ENCODE measurements around the gene PLXNA2.

DNA sequence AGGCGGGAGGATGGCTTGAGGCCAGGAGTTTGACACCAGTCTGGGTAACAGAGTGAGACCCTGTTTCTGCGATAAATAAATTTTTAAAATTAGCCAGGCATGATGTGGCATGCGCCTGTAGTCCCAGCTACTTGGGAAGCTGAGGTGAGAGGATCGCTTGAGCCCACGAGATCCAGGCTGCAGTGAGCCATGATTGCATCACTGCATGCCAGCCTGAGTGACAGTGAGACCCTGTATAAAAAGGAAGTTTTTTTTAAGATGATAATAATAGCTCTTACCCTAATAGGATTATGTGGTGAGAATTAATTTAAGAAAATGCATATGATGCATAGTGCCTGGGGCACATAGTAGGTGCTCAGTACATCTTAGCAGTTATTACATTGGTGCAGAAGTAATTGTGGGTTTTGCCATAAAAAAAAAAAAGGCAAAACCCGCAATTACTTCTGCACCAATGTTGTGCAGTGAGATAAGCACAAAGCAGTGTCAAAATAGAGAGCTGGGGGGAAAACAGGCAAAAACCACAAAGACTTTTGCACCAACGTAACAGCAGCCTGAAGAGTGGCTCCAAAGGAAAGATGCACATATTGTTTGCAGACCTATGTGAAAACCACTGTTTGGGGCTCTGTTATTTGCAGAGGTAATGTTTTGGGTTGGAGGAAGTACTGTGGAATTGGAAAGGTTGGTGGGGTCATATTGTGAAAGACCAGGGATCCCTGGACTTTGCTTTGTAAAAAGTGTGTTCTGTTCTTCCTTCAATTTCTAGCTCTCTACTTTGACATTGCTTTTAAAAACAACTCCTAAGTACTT, 72.4 kb downstream of the PLXNA2 start:
- TF ChIP-seq EP300 (IDR thresholded peaks at IDR 0.05) (no peak), RAD21 (conservative IDR thresholded peaks at IDR 0.05 in 1 of 2, IDR thresholded peaks at IDR 0.05 in 1 of 2) (no peak), HOXB5 (CRISPR knock-in tag; IDR thresholded peaks at IDR 0.05) (no peak), JUNB (IDR thresholded peaks at IDR 0.05) (no peak), POLR2A (IDR thresholded peaks at IDR 0.05; ENCODE audit: low read length) (no peak), MAZ (IDR thresholded peaks at IDR 0.05; ENCODE audit: borderline replicate concordance, low read depth, low read length) (no peak), POLR2AphosphoS2 (conservative IDR thresholded peaks at IDR 0.05; ENCODE audit: low read length) (no peak), BHLHE40 (IDR thresholded peaks at IDR 0.05; ENCODE audit: low read depth, low read length) (no peak), KDM1A (IDR thresholded peaks at IDR 0.05; ENCODE audit: low read depth) (no peak)
- TF ChIP-seq, protein P1, sequence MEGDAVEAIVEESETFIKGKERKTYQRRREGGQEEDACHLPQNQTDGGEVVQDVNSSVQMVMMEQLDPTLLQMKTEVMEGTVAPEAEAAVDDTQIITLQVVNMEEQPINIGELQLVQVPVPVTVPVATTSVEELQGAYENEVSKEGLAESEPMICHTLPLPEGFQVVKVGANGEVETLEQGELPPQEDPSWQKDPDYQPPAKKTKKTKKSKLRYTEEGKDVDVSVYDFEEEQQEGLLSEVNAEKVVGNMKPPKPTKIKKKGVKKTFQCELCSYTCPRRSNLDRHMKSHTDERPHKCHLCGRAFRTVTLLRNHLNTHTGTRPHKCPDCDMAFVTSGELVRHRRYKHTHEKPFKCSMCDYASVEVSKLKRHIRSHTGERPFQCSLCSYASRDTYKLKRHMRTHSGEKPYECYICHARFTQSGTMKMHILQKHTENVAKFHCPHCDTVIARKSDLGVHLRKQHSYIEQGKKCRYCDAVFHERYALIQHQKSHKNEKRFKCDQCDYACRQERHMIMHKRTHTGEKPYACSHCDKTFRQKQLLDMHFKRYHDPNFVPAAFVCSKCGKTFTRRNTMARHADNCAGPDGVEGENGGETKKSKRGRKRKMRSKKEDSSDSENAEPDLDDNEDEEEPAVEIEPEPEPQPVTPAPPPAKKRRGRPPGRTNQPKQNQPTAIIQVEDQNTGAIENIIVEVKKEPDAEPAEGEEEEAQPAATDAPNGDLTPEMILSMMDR (IDR thresholded peaks at IDR 0.05): no peak
- TF ChIP-seq, protein P2, sequence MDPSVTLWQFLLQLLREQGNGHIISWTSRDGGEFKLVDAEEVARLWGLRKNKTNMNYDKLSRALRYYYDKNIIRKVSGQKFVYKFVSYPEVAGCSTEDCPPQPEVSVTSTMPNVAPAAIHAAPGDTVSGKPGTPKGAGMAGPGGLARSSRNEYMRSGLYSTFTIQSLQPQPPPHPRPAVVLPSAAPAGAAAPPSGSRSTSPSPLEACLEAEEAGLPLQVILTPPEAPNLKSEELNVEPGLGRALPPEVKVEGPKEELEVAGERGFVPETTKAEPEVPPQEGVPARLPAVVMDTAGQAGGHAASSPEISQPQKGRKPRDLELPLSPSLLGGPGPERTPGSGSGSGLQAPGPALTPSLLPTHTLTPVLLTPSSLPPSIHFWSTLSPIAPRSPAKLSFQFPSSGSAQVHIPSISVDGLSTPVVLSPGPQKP (IDR thresholded peaks at IDR 0.05; ENCODE audit: low read depth, low read length): no peak
- TF ChIP-seq, protein P3, sequence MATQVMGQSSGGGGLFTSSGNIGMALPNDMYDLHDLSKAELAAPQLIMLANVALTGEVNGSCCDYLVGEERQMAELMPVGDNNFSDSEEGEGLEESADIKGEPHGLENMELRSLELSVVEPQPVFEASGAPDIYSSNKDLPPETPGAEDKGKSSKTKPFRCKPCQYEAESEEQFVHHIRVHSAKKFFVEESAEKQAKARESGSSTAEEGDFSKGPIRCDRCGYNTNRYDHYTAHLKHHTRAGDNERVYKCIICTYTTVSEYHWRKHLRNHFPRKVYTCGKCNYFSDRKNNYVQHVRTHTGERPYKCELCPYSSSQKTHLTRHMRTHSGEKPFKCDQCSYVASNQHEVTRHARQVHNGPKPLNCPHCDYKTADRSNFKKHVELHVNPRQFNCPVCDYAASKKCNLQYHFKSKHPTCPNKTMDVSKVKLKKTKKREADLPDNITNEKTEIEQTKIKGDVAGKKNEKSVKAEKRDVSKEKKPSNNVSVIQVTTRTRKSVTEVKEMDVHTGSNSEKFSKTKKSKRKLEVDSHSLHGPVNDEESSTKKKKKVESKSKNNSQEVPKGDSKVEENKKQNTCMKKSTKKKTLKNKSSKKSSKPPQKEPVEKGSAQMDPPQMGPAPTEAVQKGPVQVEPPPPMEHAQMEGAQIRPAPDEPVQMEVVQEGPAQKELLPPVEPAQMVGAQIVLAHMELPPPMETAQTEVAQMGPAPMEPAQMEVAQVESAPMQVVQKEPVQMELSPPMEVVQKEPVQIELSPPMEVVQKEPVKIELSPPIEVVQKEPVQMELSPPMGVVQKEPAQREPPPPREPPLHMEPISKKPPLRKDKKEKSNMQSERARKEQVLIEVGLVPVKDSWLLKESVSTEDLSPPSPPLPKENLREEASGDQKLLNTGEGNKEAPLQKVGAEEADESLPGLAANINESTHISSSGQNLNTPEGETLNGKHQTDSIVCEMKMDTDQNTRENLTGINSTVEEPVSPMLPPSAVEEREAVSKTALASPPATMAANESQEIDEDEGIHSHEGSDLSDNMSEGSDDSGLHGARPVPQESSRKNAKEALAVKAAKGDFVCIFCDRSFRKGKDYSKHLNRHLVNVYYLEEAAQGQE (IDR thresholded peaks at IDR 0.05): no peak
